Measurements from ENCODE around the gene SREBF1. TPM values are rescaled to one million over a fixed set of nuclear protein-coding genes. Genes with fewer than 3 reads are reported as not detected.

Gene SREBF1
- total RNA-seq, 6 experiments from 2014 or later, result 63.8 to 246 (median 173) TPM

GRCh38 chr17:17822189-17822588, 14.6 kb downstream of the SREBF1 start:
- WGBS (ENCODE audit: insufficient coverage, low coverage, low lambda C conversion rate, missing lambda C conversion rate), result no CpG with 5 or more reads among the region's 1 CpG
- TF ChIP-seq, protein P1, sequence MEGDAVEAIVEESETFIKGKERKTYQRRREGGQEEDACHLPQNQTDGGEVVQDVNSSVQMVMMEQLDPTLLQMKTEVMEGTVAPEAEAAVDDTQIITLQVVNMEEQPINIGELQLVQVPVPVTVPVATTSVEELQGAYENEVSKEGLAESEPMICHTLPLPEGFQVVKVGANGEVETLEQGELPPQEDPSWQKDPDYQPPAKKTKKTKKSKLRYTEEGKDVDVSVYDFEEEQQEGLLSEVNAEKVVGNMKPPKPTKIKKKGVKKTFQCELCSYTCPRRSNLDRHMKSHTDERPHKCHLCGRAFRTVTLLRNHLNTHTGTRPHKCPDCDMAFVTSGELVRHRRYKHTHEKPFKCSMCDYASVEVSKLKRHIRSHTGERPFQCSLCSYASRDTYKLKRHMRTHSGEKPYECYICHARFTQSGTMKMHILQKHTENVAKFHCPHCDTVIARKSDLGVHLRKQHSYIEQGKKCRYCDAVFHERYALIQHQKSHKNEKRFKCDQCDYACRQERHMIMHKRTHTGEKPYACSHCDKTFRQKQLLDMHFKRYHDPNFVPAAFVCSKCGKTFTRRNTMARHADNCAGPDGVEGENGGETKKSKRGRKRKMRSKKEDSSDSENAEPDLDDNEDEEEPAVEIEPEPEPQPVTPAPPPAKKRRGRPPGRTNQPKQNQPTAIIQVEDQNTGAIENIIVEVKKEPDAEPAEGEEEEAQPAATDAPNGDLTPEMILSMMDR (IDR thresholded peaks at IDR 0.05), result no peak
- peak; percentile 28 for TF ChIP-seq POLR2A (IDR thresholded peaks at IDR 0.05)
- H3K27ac ChIP-seq, result peak overlapping the region; percentile 52 to 84 (median 79)
- peaks cover 3 to 30% (median 15%) of the 10 kb centered on the region in 4 donors for H3K36me3 ChIP-seq
- H3K4me3 ChIP-seq, result peak overlapping the region; percentile 44 to 75 (median 70)
- no peaks in the 10 kb centered on the region for H3K9me3 ChIP-seq
- DNase-seq (peak; percentile 74 to 90 (median 88)), ATAC-seq (peak; percentile 22 to 30 (median 26))
- H3K4me1 ChIP-seq, result peaks cover 2 to 79% (median 35%) of the 10 kb centered on the region in 4 donors
- intact Hi-C loops (cut with DNase I), result no loop called here
- H3K27me3 ChIP-seq, result no peaks in the 10 kb centered on the region

DNA sequence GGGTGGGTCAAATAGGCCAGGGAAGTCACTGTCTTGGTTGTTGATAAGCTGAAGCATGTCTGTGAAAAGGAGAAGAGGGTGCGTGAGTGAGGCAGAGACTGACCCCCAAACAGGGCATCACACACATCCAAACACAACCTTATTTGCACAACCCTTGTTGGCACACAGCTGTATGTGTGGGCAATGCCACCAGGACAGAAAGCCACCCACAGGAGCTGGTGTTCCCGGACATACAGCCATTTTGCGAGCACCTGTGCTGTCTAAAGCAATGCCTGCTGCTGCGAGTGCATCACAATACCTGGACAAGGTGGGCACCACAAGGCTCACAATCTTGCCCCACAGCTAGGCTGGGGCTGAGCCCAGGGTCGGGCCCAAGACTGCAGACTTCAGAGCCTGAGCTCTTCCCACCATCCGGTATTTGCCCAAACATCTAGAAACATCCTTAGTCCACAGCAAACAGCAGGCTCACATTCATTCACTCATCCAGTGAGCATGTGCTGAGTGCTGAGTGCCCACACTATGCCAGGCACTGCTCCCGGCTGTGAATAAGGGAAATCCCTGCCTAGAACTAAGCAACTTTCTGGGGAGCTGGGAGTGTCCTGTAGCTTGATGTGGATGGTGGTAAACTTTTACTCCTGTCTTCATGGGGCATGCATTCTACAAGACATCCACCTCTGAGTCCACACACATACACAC, 16.2 kb downstream of the SREBF1 start:
- Histone ChIP-seq H3K27ac (peak overlapping the region in 2 of 3 donors; percentile 24 to 84), H3K36me3 (peaks cover 3 to 45% (median 20%) of the 10 kb centered on the region in 4 donors), H3K27me3 (no peaks in the 10 kb centered on the region), H3K9me3 (no peaks in the 10 kb centered on the region), H3K4me3 (peak overlapping the region in 2 of 3 donors; percentile 70 to 75), H3K4me1 (peaks cover 0 to 73% (median 24%) of the 10 kb centered on the region in 4 donors)
- ATAC-seq (peak in 3 of 4 donors; percentile 2 to 4 (median 3)), DNase-seq (no peak)
- intact Hi-C loops (cut with DNase I), result no loop called here
- 29% methylated on average over 1 of the region's 7 CpGs for WGBS (ENCODE audit: insufficient coverage, low coverage, low lambda C conversion rate, missing lambda C conversion rate)
- no peak for TF ChIP-seq POLR2A (IDR thresholded peaks at IDR 0.05)
- TF ChIP-seq, protein P1 (IDR thresholded peaks at IDR 0.05), result no peak

- Histone ChIP-seq H3K27ac (peak overlapping the region in 2 of 3 donors; percentile 15 to 84), H3K4me3 (peak overlapping the region in 2 of 3 donors; percentile 70 to 75), H3K9me3 (no peaks in the 10 kb centered on the region), H3K27me3 (no peaks in the 10 kb centered on the region), H3K4me1 (peaks cover 0 to 71% (median 22%) of the 10 kb centered on the region in 4 donors), H3K36me3 (peaks cover 3 to 50% (median 22%) of the 10 kb centered on the region in 4 donors)
- WGBS (ENCODE audit: insufficient coverage, low coverage, low lambda C conversion rate, missing lambda C conversion rate), result 50% methylated on average over 7 of the region's 10 CpGs
- TF ChIP-seq, protein P1 (IDR thresholded peaks at IDR 0.05), result no peak
- no peak for TF ChIP-seq POLR2A (IDR thresholded peaks at IDR 0.05)
- intact Hi-C loops (cut with DNase I), result no loop called here
- ATAC-seq, result no peak
- DNase-seq, result no peak
These were observed 16.7 kb downstream of the SREBF1 start for GRCh38 chr17:17820046-17820445.

DNA sequence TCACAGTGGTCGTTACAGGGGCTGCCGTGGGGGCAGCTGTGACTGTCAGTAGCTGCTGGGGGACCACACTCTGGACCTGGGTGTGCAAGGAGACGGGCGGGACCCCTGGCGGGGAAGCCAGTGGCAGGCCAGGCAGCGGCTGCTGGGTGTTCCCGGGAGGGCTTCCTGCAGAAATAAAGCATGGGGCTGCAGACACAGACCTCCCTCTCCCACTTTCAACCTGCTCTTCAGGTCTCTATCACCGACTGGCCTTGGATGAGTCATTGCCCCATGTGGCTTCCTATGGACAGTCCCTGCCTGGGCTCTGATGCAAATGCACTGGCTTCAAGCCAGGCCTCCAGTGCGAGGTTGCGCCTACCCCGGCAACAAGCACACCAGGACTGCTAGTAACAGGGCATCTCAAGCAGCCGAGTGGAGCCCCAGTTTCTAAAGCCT, 17.2 kb downstream of the SREBF1 start:
- peak; percentile 24 for TF ChIP-seq POLR2A (IDR thresholded peaks at IDR 0.05)
- TF ChIP-seq, protein P1 (IDR thresholded peaks at IDR 0.05), result no peak
- H3K27me3 ChIP-seq, result no peaks in the 10 kb centered on the region
- H3K4me3 ChIP-seq, result peak overlapping the region in 1 of 3 donors; percentile 70
- DNase-seq (peak; percentile 87 to 91 (median 87)), ATAC-seq (peak; percentile 31 to 53 (median 36))
- H3K4me1 ChIP-seq, result peaks cover 0 to 70% (median 19%) of the 10 kb centered on the region in 4 donors
- WGBS (ENCODE audit: insufficient coverage, low coverage, low lambda C conversion rate, missing lambda C conversion rate), result no CpG with 5 or more reads among the region's 12 CpGs
- H3K36me3 ChIP-seq, result peaks cover 3 to 55% (median 25%) of the 10 kb centered on the region in 4 donors
- intact Hi-C loops (cut with DNase I), result loop anchor here in 1 of 2 donors (5.0 kb wide), 1 partner anchor 43 kb away; no protein-coding TSS in a partner anchor
- peak overlapping the region; percentile 15 to 84 (median 43) for H3K27ac ChIP-seq
- H3K9me3 ChIP-seq, result no peaks in the 10 kb centered on the region
